Thyroid gland (tissue), 4 donors: ENCODE results near the gene F10. TPM values are rescaled to one million over a fixed set of nuclear protein-coding genes. Genes with fewer than 3 reads are reported as not detected.

Experiments
- DNase-seq, 2 donors: peaks; one replicate each; pipeline ENCODE4 v3.0.0-alpha.2; 2019
- H3K27ac ChIP-seq, 3 donors: fragments of 200-600 bp; sonication (generic); 1 replicate in 2 of 3; 2 replicates in 1 of 3; pipeline ENCODE4 v1.5.1; 2016 to 2019; ENCODE audit warnings: mild to moderate bottlenecking in 1 of 3, moderate library complexity in 1 of 3
- H3K27me3 ChIP-seq: fragments of 200-600 bp; sonication (generic); one replicate; pipeline ENCODE4 v1.5.1; 2019
- H3K36me3 ChIP-seq, 2 donors: fragments of 200-600 bp; sonication (generic); one replicate each; pipeline ENCODE4 v1.5.1; 2016 to 2019
- H3K4me1 ChIP-seq, 2 donors: fragments of 200-600 bp; sonication (generic); one replicate each; pipeline ENCODE4 v1.5.1; 2017 to 2019
- H3K4me3 ChIP-seq, 3 donors: fragments of 200-600 bp; sonication (generic); replicated peaks in 1 of 3; 1 replicate in 2 of 3; 2 replicates in 1 of 3; pipeline ENCODE4 v1.5.1; 2016; ENCODE audit warnings: mild to moderate bottlenecking in 1 of 3
- H3K9me3 ChIP-seq: fragments of 200-600 bp; sonication (generic); one replicate; pipeline ENCODE4 v1.5.1; 2017
- CTCF ChIP-seq, 6 experiments: fragments of 200-600 bp in 3 of 6; fragments of 450-650 bp in 3 of 6; sonication (generic) in 3 of 6; IDR thresholded peaks; one replicate each; pipeline ENCODE4 v1.5.1; 2016 to 2019; ENCODE audit warnings: antibody characterized with exemption in 6 of 6, mild to moderate bottlenecking in 2 of 6, inconsistent platforms in 1 of 6, moderate library complexity in 1 of 6
- POLR2A ChIP-seq, 2 donors: fragments of 450-650 bp; IDR thresholded peaks; one replicate each; pipeline ENCODE4 v1.6.1; 2017; ENCODE audit warnings: antibody characterized with exemption in 2 of 2, mild to moderate bottlenecking in 2 of 2, moderate library complexity in 1 of 2
- WGBS, 2 donors: methylation state at CpG; one replicate each; pipeline ENCODE4 v1.1.5; 2017; 5-methylcytosine and 5-hydroxymethylcytosine counted together
- intact Hi-C: fragments of 100-400 bp; cut with DNase I; formaldehyde crosslinking; loops from one replicate; pipeline ENCODE4 v1.15.1; 2023
- total RNA-seq, 4 donors: library from RNA; depleted of rRNA; stranded (reverse); fragments of >200 nt; gene quantifications; one replicate each; pipeline ENCODE4 v1.2.3, GENCODE V29; 2016

The F10 gene
- total RNA-seq, 4 donors from 2014 or later, result 4.0 to 19.9 (median 7.0) TPM

GRCh38 chr13:113142876-113143275 lies 20.3 kb downstream of the F10 start:
- Histone ChIP-seq H3K27me3 (no peaks in the 10 kb centered on the region), H3K4me3 (no peak overlapping the region), H3K36me3 (no peaks in the 10 kb centered on the region), H3K9me3 (no peaks in the 10 kb centered on the region), H3K4me1 (peaks cover 0 to 7% of the 10 kb centered on the region in 2 donors), H3K27ac (no peak overlapping the region)
- TF ChIP-seq CTCF (IDR thresholded peaks at IDR 0.05) (no peak), POLR2A (IDR thresholded peaks at IDR 0.05) (no peak)
- no peak for DNase-seq
- 87 to 94% methylated on average over 7 of the region's 7 CpGs for WGBS, 2 donors
- intact Hi-C loops, result no loop called here

- TF ChIP-seq CTCF (IDR thresholded peaks at IDR 0.05) (no peak), POLR2A (IDR thresholded peaks at IDR 0.05) (no peak)
- no peak for DNase-seq
- Histone ChIP-seq H3K36me3 (no peaks in the 10 kb centered on the region), H3K27ac (no peak overlapping the region), H3K9me3 (no peaks in the 10 kb centered on the region), H3K27me3 (no peaks in the 10 kb centered on the region), H3K4me3 (no peak overlapping the region), H3K4me1 (peaks cover 0 to 7% of the 10 kb centered on the region in 2 donors)
- 88 to 89% methylated on average over 35 to 38 of the region's 39 CpGs for WGBS, 2 donors
- intact Hi-C loops, result no loop called here
Observed at GRCh38 chr13:113143466-113144254, 21.1 kb downstream of the F10 start.

DNA sequence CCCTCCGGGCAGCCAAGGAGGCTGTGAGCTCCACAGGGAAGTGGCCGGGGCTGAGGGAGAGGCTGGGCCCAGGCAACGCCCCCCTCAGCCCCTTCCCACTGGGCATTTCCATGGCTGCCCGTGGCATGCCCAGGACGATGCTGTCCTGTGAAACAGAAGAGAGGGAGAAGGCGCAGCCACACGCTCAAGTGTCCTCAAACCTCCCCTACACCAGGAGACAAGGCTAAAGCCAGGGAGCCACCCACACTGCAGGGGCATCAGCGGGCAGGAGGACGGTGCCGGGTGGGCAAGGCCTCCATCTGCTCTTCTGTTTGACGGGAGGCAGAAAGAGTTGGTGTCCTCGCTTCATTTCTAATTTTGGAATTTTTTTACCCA lies 21.6 kb downstream of the F10 start:
- no peaks in the 10 kb centered on the region for H3K36me3 ChIP-seq
- TF ChIP-seq CTCF (IDR thresholded peaks at IDR 0.05), result no peak
- no peak for TF ChIP-seq POLR2A (IDR thresholded peaks at IDR 0.05)
- H3K4me1 ChIP-seq, result peaks cover 0 to 7% of the 10 kb centered on the region in 2 donors
- 87 to 89% methylated on average over 8 to 9 of the region's 12 CpGs for WGBS, 2 donors
- H3K27me3 ChIP-seq, result no peaks in the 10 kb centered on the region
- H3K9me3 ChIP-seq, result no peaks in the 10 kb centered on the region
- no peak overlapping the region for H3K27ac ChIP-seq
- no peak for DNase-seq
- intact Hi-C loops, result no loop called here
- H3K4me3 ChIP-seq, result no peak overlapping the region

GRCh38 chr13:113145496-113145895 lies 22.9 kb downstream of the F10 start:
- Histone ChIP-seq H3K27ac (no peak overlapping the region), H3K27me3 (no peaks in the 10 kb centered on the region), H3K4me3 (no peak overlapping the region), H3K4me1 (no peaks in the 10 kb centered on the region), H3K9me3 (no peaks in the 10 kb centered on the region), H3K36me3 (no peaks in the 10 kb centered on the region)
- TF ChIP-seq CTCF (IDR thresholded peaks at IDR 0.05) (no peak), POLR2A (IDR thresholded peaks at IDR 0.05) (no peak)
- intact Hi-C loops, result no loop called here
- WGBS, 2 donors, result 88 to 89% methylated on average over 12 of the region's 12 CpGs
- no peak for DNase-seq

DNA sequence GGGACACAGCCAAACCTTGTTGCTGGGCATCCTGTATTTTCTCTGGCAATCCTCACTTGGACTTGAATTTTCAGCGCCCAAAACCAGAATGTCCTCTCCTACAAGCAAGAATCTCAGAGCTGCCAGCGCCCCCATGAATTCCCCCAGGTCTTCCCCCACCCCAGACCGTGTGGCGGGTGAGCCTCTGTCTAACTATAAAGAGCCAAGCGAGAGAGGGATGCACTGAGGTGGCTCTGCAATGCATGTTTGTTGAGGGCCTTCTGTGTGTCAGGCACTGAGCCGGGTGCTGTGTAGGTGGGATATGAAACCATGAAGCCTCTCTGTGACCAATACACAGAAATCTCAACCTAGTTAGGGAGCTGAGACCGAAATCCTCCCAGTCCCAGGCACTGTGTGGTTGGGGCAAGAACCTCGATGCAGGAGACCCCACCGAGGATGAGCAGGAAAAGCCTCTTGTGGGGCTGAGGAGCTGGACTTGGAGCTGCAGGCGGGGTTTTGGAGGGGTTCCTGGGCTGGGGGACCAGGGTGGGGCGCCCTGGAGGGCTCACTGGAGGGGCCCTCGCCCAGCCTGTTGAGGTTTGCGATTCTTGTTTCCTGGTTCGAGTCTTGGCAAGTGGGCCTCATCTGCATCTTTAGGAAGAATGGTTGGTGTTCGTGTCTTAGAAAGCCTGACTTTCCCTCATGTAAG lies 23.5 kb downstream of the F10 start:
- intact Hi-C loops, result no loop called here
- Histone ChIP-seq H3K36me3 (no peaks in the 10 kb centered on the region), H3K4me3 (no peak overlapping the region), H3K27ac (no peak overlapping the region), H3K9me3 (no peaks in the 10 kb centered on the region), H3K4me1 (no peaks in the 10 kb centered on the region), H3K27me3 (no peaks in the 10 kb centered on the region)
- DNase-seq, result no peak
- TF ChIP-seq POLR2A (IDR thresholded peaks at IDR 0.05) (no peak), CTCF (IDR thresholded peaks at IDR 0.05) (no peak)
- 83 to 87% methylated on average over 13 to 14 of the region's 15 CpGs for WGBS, 2 donors
